Neural progenitor cell (in vitro differentiated cells): ENCODE data around the gene TICAM2. TPM values are rescaled to one million over a fixed set of nuclear protein-coding genes. Genes with fewer than 3 reads are reported as not detected.
A peak's percentile ranks its signal among the peaks of the same experiment; 100 is the strongest.

Source experiments
- DNase-seq: peaks from one replicate; pipeline ENCODE4 v3.0.0-alpha.2; 2016; ENCODE audit warnings: low spot score
- H2AFZ ChIP-seq: fragments of 200-600 bp; sonication (generic); replicated peaks from 2 replicates; pipeline ENCODE4 v1.6.1; 2016; ENCODE audit warnings: antibody characterized with exemption
- H3F3A ChIP-seq: fragments of 200-600 bp; sonication (generic); 2 replicates; pipeline ENCODE4 v1.6.1; 2016; ENCODE audit warnings: antibody characterized with exemption, low read depth
- H3K27ac ChIP-seq: fragments of 200-600 bp; sonication (generic); 2 replicates; pipeline ENCODE4 v1.5.1; 2016; ENCODE audit warnings: mild to moderate bottlenecking
- H3K27me3 ChIP-seq: fragments of 200-600 bp; sonication (generic); 2 replicates; pipeline ENCODE4 v1.6.1; 2016; ENCODE audit warnings: mild to moderate bottlenecking, moderate library complexity
- H3K36me3 ChIP-seq: fragments of 200-600 bp; sonication (generic); 2 replicates; pipeline ENCODE4 v1.5.1; 2016
- H3K4me1 ChIP-seq: fragments of 200-600 bp; sonication (generic); 2 replicates; pipeline ENCODE4 v1.6.1; 2016; ENCODE audit warnings: mixed run types
- H3K4me2 ChIP-seq: fragments of 200-600 bp; sonication (generic); 2 replicates; pipeline ENCODE4 v1.6.1; 2016
- H3K4me3 ChIP-seq: fragments of 200-600 bp; sonication (generic); 2 replicates; pipeline ENCODE4 v1.5.1; 2016
- H3K79me2 ChIP-seq: fragments of 200-600 bp; sonication (generic); 2 replicates; pipeline ENCODE4 v1.6.1; 2016; ENCODE audit warnings: low read depth
- H3K9ac ChIP-seq: fragments of 200-600 bp; sonication (generic); 2 replicates; pipeline ENCODE4 v1.6.1; 2016
- H3K9me3 ChIP-seq: fragments of 200-600 bp; sonication (generic); 2 replicates; pipeline ENCODE4 v1.5.1; 2016; ENCODE audit warnings: low read depth
- H4K20me1 ChIP-seq: fragments of 200-600 bp; sonication (generic); 2 replicates; pipeline ENCODE4 v1.6.1; 2016; ENCODE audit warnings: low read depth
- H3K27ac Mint-ChIP-seq: 3 replicates; pipeline ENCODE4 v1.8.0; 2021; ENCODE audit warnings: mixed read lengths
- H3K27me3 Mint-ChIP-seq: 2 replicates; pipeline ENCODE4 v1.8.0; 2022; ENCODE audit warnings: low read depth, mild to moderate bottlenecking, inconsistent platforms, moderate library complexity, mixed read lengths; ENCODE audit not compliant: insufficient read depth
- H3K36me3 Mint-ChIP-seq: 3 replicates; pipeline ENCODE4 v1.8.0; 2021; ENCODE audit warnings: mixed read lengths
- H3K4me1 Mint-ChIP-seq: 3 replicates; pipeline ENCODE4 v1.8.0; 2021; ENCODE audit warnings: mixed read lengths
- H3K4me3 Mint-ChIP-seq: 3 replicates; pipeline ENCODE4 v1.8.0; 2021; ENCODE audit warnings: mild to moderate bottlenecking, moderate library complexity, mixed read lengths
- H3K9me3 Mint-ChIP-seq: 3 replicates; pipeline ENCODE4 v1.8.0; 2020; ENCODE audit warnings: mixed read lengths
- CTCF ChIP-seq: fragments of 200-600 bp; sonication (generic); IDR thresholded peaks from 2 replicates; pipeline ENCODE4 v1.5.1; 2017; ENCODE audit warnings: antibody characterized with exemption, mild to moderate bottlenecking
- EZH2 ChIP-seq: fragments of 200-600 bp; sonication (generic); IDR thresholded peaks from 2 replicates; pipeline ENCODE4 v1.6.1; 2017; ENCODE audit warnings: antibody characterized with exemption, mild to moderate bottlenecking, moderate library complexity
- EZH2phosphoT487 ChIP-seq: fragments of 200-600 bp; sonication (generic); IDR thresholded peaks from 2 replicates; pipeline ENCODE4 v1.6.1; 2017; ENCODE audit warnings: antibody characterized with exemption
- total RNA-seq: library from RNA; depleted of rRNA; stranded (reverse); fragments of >200 nt; gene quantifications from 2 replicates; pipeline ENCODE4 v1.2.3, GENCODE V29; 2015; ENCODE audit warnings: low replicate concordance

TICAM2 gene
- total RNA-seq, 1 donor from 2014 or later, result not detected

GRCh38 chr5:115621365-115621900 lies 19.2 kb upstream of the TICAM2 start:
- H3K79me2 ChIP-seq, result peaks cover 68% of the 10 kb centered on the region
- no peak overlapping the region for H3K4me3 Mint-ChIP-seq
- no peaks in the 10 kb centered on the region for H3K9me3 ChIP-seq
- DNase-seq, result peak; percentile 20
- peak overlapping the region; percentile 92 for H3K4me2 ChIP-seq
- H2AFZ ChIP-seq, result no peak overlapping the region
- peaks cover 35% of the 10 kb centered on the region for H3K4me1 ChIP-seq
- H3K27me3 ChIP-seq, result no peaks in the 10 kb centered on the region
- H4K20me1 ChIP-seq, result peaks cover 54% of the 10 kb centered on the region
- H3K4me1 Mint-ChIP-seq, result peaks cover 15% of the 10 kb centered on the region
- TF ChIP-seq EZH2phosphoT487, result no peak
- no peak for TF ChIP-seq CTCF
- no peak for TF ChIP-seq EZH2
- no peak overlapping the region for H3K27ac Mint-ChIP-seq
- H3K9me3 Mint-ChIP-seq, result no peaks in the 10 kb centered on the region
- peaks cover 26% of the 10 kb centered on the region for H3K36me3 ChIP-seq
- no peak overlapping the region for H3K9ac ChIP-seq
- peaks cover 2% of the 10 kb centered on the region for H3F3A ChIP-seq
- no peaks in the 10 kb centered on the region for H3K27me3 Mint-ChIP-seq
- no peak overlapping the region for H3K27ac ChIP-seq
- H3K4me3 ChIP-seq, result no peak overlapping the region
- peaks cover 17% of the 10 kb centered on the region for H3K36me3 Mint-ChIP-seq

GRCh38 chr5:115616892-115617291 lies 14.6 kb upstream of the TICAM2 start:
- Histone ChIP-seq H3K9me3 (no peaks in the 10 kb centered on the region), H3K27ac (no peak overlapping the region), H2AFZ (no peak overlapping the region), H3K4me1 (peaks cover 6% of the 10 kb centered on the region), H3K27me3 (no peaks in the 10 kb centered on the region), H3K4me3 (no peak overlapping the region), H3F3A (no peaks in the 10 kb centered on the region), H3K4me2 (no peak overlapping the region), H3K79me2 (peaks cover 28% of the 10 kb centered on the region), H3K36me3 (peaks cover 43% of the 10 kb centered on the region), H3K9ac (no peak overlapping the region), H4K20me1 (peaks cover 18% of the 10 kb centered on the region)
- Mint-ChIP-seq H3K4me3 (no peak overlapping the region), H3K4me1 (peaks cover 3% of the 10 kb centered on the region), H3K27ac (no peak overlapping the region), H3K27me3 (peaks cover 2% of the 10 kb centered on the region), H3K9me3 (no peaks in the 10 kb centered on the region), H3K36me3 (peaks cover 21% of the 10 kb centered on the region)
- no peak for TF ChIP-seq CTCF
- TF ChIP-seq EZH2, result no peak
- no peak for TF ChIP-seq EZH2phosphoT487
- no peak for DNase-seq

- Histone ChIP-seq H3K4me3 (no peak overlapping the region), H3K4me2 (no peak overlapping the region), H3K36me3 (peaks cover 43% of the 10 kb centered on the region), H2AFZ (no peak overlapping the region), H3K79me2 (peaks cover 23% of the 10 kb centered on the region), H3K9ac (no peak overlapping the region), H3K27ac (no peak overlapping the region), H3K4me1 (peaks cover 2% of the 10 kb centered on the region), H3F3A (no peaks in the 10 kb centered on the region), H3K27me3 (no peaks in the 10 kb centered on the region), H4K20me1 (peaks cover 14% of the 10 kb centered on the region), H3K9me3 (no peaks in the 10 kb centered on the region)
- peaks cover 21% of the 10 kb centered on the region for H3K36me3 Mint-ChIP-seq
- H3K27ac Mint-ChIP-seq, result no peak overlapping the region
- no peak overlapping the region for H3K4me3 Mint-ChIP-seq
- H3K9me3 Mint-ChIP-seq, result no peaks in the 10 kb centered on the region
- peaks cover 2% of the 10 kb centered on the region for H3K27me3 Mint-ChIP-seq
- no peak for TF ChIP-seq EZH2
- TF ChIP-seq EZH2phosphoT487, result no peak
- no peak for TF ChIP-seq CTCF
- no peak for DNase-seq
- H3K4me1 Mint-ChIP-seq, result peaks cover 2% of the 10 kb centered on the region
Observed at GRCh38 chr5:115616472-115616871, 14.2 kb upstream of the TICAM2 start.
